Lung (tissue), 12 donors: ENCODE data around the gene DLL1. TPM values are rescaled to one million over a fixed set of nuclear protein-coding genes. Genes with fewer than 3 reads are reported as not detected.

Source experiments
- ATAC-seq: fragments of 200-7000 bp; cut with Tn5 transposase; one replicate; pipeline ENCODE4 v1.9.1; 2020; ENCODE audit warnings: moderate number of reproducible peaks; ENCODE audit not compliant: insufficient read depth, low FRiP score
- DNase-seq, 3 donors: peaks; one replicate each; pipeline ENCODE4 v3.0.0-alpha.2; 2013 to 2017
- H3K27ac ChIP-seq, 2 donors: one replicate each; pipeline ENCODE4 v1.5.1; 2013; ENCODE audit warnings: mild to moderate bottlenecking in 2 of 2, moderate library complexity in 2 of 2, control low read depth in 1 of 2, inconsistent platforms in 1 of 2, low read depth in 1 of 2, low read length in 1 of 2
- H3K27me3 ChIP-seq, 3 donors: one replicate each; pipeline ENCODE4 v1.5.1; 2013; ENCODE audit warnings: low read length in 2 of 3; ENCODE audit not compliant: control insufficient read depth in 3 of 3, insufficient read depth in 3 of 3
- H3K36me3 ChIP-seq, 4 donors: one replicate each; pipeline ENCODE4 v1.5.1; 2013; ENCODE audit warnings: low read length in 4 of 4, mild to moderate bottlenecking in 1 of 4, moderate library complexity in 1 of 4; ENCODE audit not compliant: control insufficient read depth in 4 of 4, insufficient read depth in 4 of 4
- H3K4me1 ChIP-seq, 5 donors: one replicate each; pipeline ENCODE4 v1.5.1; 2013; ENCODE audit warnings: low read length in 5 of 5, mild to moderate bottlenecking in 2 of 5, moderate library complexity in 1 of 5; ENCODE audit not compliant: control insufficient read depth in 5 of 5, insufficient read depth in 5 of 5
- H3K4me3 ChIP-seq: one replicate; pipeline ENCODE4 v1.5.1; 2013; ENCODE audit warnings: mild to moderate bottlenecking, control low read depth, moderate library complexity
- H3K9ac ChIP-seq, 2 donors: one replicate each; pipeline ENCODE4 v1.5.1; 2013; ENCODE audit warnings: low read length in 2 of 2, control low read depth in 1 of 2; ENCODE audit not compliant: insufficient read depth in 1 of 2
- H3K9me3 ChIP-seq, 4 donors: one replicate each; pipeline ENCODE4 v1.5.1; 2013; ENCODE audit warnings: low read length in 3 of 4, mild to moderate bottlenecking in 1 of 4, moderate library complexity in 1 of 4; ENCODE audit not compliant: control insufficient read depth in 4 of 4, insufficient read depth in 3 of 4
- CTCF ChIP-seq: IDR thresholded peaks from 2 replicates; pipeline ENCODE4 v1.5.1; 2012; ENCODE audit warnings: mild to moderate bottlenecking; ENCODE audit errors: control extremely low read depth, extremely low read depth
- WGBS, 2 donors: extraction: QIAGEN DNeasy Blood & Tissue Kit; methylation state at CpG; one replicate each; pipeline ENCODE4 v1.1.7; 2013; 5-methylcytosine and 5-hydroxymethylcytosine counted together
- polyA plus RNA-seq, 2 donors: library from polyadenylated mRNA; stranded (reverse); fragments of 200-250 nt; gene quantifications; one replicate each; pipeline ENCODE4 v1.2.1, GENCODE V29; 2013
- total RNA-seq, 2 donors: library from RNA; depleted of rRNA in 1 of 2; stranded (reverse); fragments of >200 nt in 1 of 2; gene quantifications; one replicate each; pipeline ENCODE4 v1.2.1, GENCODE V29; 2014 to 2021
- donor health status: control.
- donor health status: control.
- donor health status: Bipolar disorder and iron deficiency.
- donor health status: healthy.
- donor health status: DM: yes; HTN: yes; CAD: no.

The DLL1 gene
- total and polyA plus RNA-seq, 4 donors = 6.2 to 16.9 (median 13.2) TPM

- ATAC-seq = no peak
- TF ChIP-seq CTCF = no peak
- DNase-seq = no peak
- H3K4me1 ChIP-seq = peaks cover 0 to 7% (median 0%) of the 10 kb centered on the region in 5 donors
- no peak overlapping the region for H3K4me3 ChIP-seq
- WGBS, 2 donors = 80 to 83% methylated on average over 6 of the region's 6 CpGs
- no peak overlapping the region for H3K27ac ChIP-seq
- H3K9me3 ChIP-seq = no peaks in the 10 kb centered on the region
- H3K27me3 ChIP-seq = peaks cover 0 to 6% (median 2%) of the 10 kb centered on the region in 3 donors
- H3K36me3 ChIP-seq = no peaks in the 10 kb centered on the region
- H3K9ac ChIP-seq = no peak overlapping the region
Measured at GRCh38 chr6:170258407-170258806, 32.5 kb downstream of the DLL1 start.

GRCh38 chr6:170257376-170257775, 33.5 kb downstream of the DLL1 start:
- Histone ChIP-seq H3K9me3 (no peaks in the 10 kb centered on the region), H3K9ac (no peak overlapping the region), H3K4me3 (no peak overlapping the region), H3K27ac (no peak overlapping the region), H3K4me1 (peaks cover 0 to 3% (median 0%) of the 10 kb centered on the region in 5 donors), H3K36me3 (no peaks in the 10 kb centered on the region), H3K27me3 (peaks cover 0 to 2% (median under 1%) of the 10 kb centered on the region in 3 donors)
- no peak for TF ChIP-seq CTCF
- WGBS, 2 donors = 86 to 92% methylated on average over 4 of the region's 4 CpGs
- DNase-seq = no peak
- ATAC-seq = no peak

DNA sequence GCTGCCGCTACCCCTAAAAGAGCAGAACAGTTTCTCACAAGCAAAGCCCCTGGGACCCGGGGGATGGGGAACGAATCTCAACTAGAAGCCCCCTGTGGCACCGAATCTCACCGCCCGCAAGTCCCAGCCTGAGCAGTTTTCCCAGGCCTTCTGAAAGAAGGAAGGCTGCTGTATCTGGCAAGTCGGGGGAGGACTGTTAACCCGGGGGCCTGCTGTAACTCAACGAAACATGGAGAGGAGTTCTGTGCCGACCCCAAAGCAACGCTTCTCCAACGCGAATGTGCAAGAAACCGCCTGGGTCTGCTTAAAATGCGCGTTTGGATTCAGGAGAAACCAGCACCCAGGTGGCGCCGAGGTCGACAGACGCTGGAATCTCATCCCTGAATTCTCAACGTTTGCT, 34.2 kb downstream of the DLL1 start:
- DNase-seq (no peak), ATAC-seq (no peak)
- Histone ChIP-seq H3K9ac (no peak overlapping the region), H3K9me3 (no peaks in the 10 kb centered on the region), H3K36me3 (no peaks in the 10 kb centered on the region), H3K4me1 (no peaks in the 10 kb centered on the region), H3K4me3 (no peak overlapping the region), H3K27ac (no peak overlapping the region), H3K27me3 (peaks cover 0 to 2% (median 0%) of the 10 kb centered on the region in 3 donors)
- no peak for TF ChIP-seq CTCF
- 93 to 94% methylated on average over 21 of the region's 21 CpGs for WGBS, 2 donors

GRCh38 chr6:170255426-170256125, 35.3 kb downstream of the DLL1 start:
- ATAC-seq (no peak), DNase-seq (no peak)
- Histone ChIP-seq H3K9me3 (no peaks in the 10 kb centered on the region), H3K9ac (no peak overlapping the region), H3K27me3 (peaks cover 0 to 3% (median 2%) of the 10 kb centered on the region in 3 donors), H3K36me3 (no peaks in the 10 kb centered on the region), H3K4me3 (no peak overlapping the region), H3K4me1 (no peaks in the 10 kb centered on the region), H3K27ac (no peak overlapping the region)
- TF ChIP-seq CTCF = no peak
- whole genome bisulfite sequencing, 2 donors = 88% methylated on average over 31 to 32 of the region's 32 CpGs
